Activated CD8-positive, alpha-beta T cell treated with anti-CD3 and anti-CD28 coated beads, Interleukin-2, amount 10 ng/mL, durations not matched to agents 7 days and 5 days (primary cell): ENCODE measurements around the gene PRELID2. TPM values are rescaled to one million over a fixed set of nuclear protein-coding genes. Genes with fewer than 3 reads are reported as not detected.

ENCODE experiments used
- ATAC-seq: fragments of 150-1000 bp; cut with Tn5 transposase; one replicate; pipeline ENCODE4 v1.10.0; 2021; ENCODE audit warnings: moderate library complexity
- CTCF ChIA-PET: fragments of 350-600 bp; sonication (Branson Sonifier 250); formaldehyde crosslinking; loops from one replicate; lab custom pipeline; 2021; ENCODE audit warnings: antibody characterized with exemption; lab: Charles Lee
- POLR2A ChIA-PET: fragments of 350-600 bp; sonication (Branson Sonifier 250); formaldehyde crosslinking; loops from one replicate; lab custom pipeline; 2021; ENCODE audit warnings: antibody characterized with exemption; lab: Charles Lee
- DNase-seq: peaks from one replicate; pipeline ENCODE4 v3.0.0-alpha.2; 2020
- H3K27ac Mint-ChIP-seq: one replicate; pipeline ENCODE4 v1.8.0; 2021; ENCODE audit warnings: mild to moderate bottlenecking, mixed read lengths
- H3K27me3 Mint-ChIP-seq: one replicate; pipeline ENCODE4 v1.8.0; 2021; ENCODE audit warnings: low read depth, mixed read lengths
- H3K36me3 Mint-ChIP-seq: one replicate; pipeline ENCODE4 v1.8.0; 2021; ENCODE audit warnings: low read depth, mixed read lengths
- H3K4me1 Mint-ChIP-seq: one replicate; pipeline ENCODE4 v1.8.0; 2021; ENCODE audit warnings: low read depth, mixed read lengths
- H3K4me3 Mint-ChIP-seq: one replicate; pipeline ENCODE4 v1.8.0; 2021; ENCODE audit warnings: mild to moderate bottlenecking, mixed read lengths
- H3K9me3 Mint-ChIP-seq: one replicate; pipeline ENCODE4 v1.8.0; 2022; ENCODE audit warnings: mixed read lengths; ENCODE audit not compliant: insufficient read depth
- total RNA-seq, 2 experiments: library from RNA; stranded (reverse); gene quantifications; one replicate each; pipeline ENCODE4 v1.2.3, GENCODE V29; 2021

The PRELID2 gene
- total RNA-seq, 2 experiments from 2014 or later: 1.2 to 1.5 TPM

GRCh38 chr5:145835848-145836239 is 702 bp upstream of the PRELID2 start:
- ATAC-seq: no peak
- peak overlapping the region; percentile 58 for H3K4me3 Mint-ChIP-seq

GRCh38 chr5:145834554-145834916 is 607 bp downstream of the PRELID2 start:
- Mint-ChIP-seq H3K4me1 (peaks cover 10% of the 10 kb centered on the region), H3K27me3 (peaks cover 18% of the 10 kb centered on the region), H3K9me3 (no peaks in the 10 kb centered on the region), H3K4me3 (peak overlapping the region; percentile 51), H3K36me3 (no peaks in the 10 kb centered on the region), H3K27ac (no peak overlapping the region)
- ATAC-seq (no peak), DNase-seq (no peak)
- CTCF ChIA-PET: interaction anchor here (0.9 to 2.0 kb wide), 2 partner anchors 8 to 9 kb away, joined by 3 to 7 read pairs; no protein-coding TSS in a partner anchor
- POLR2A ChIA-PET: no interaction called here

More at GRCh38 chr5:145835848-145836239, 702 bp upstream of the PRELID2 start:
- ChIA-PET POLR2A (no interaction called here), CTCF (no interaction called here)
- Mint-ChIP-seq H3K36me3 (no peaks in the 10 kb centered on the region), H3K27me3 (peaks cover 19% of the 10 kb centered on the region), H3K4me1 (peaks cover 5% of the 10 kb centered on the region), H3K27ac (no peak overlapping the region), H3K9me3 (no peaks in the 10 kb centered on the region)
- no peak for DNase-seq

GRCh38 chr5:145833631-145834200 is 1.4 kb downstream of the PRELID2 start:
- ChIA-PET POLR2A (no interaction called here), CTCF (interaction anchor here (0.9 to 2.0 kb wide), 2 partner anchors 7 to 9 kb away, joined by 3 to 7 read pairs; no protein-coding TSS in a partner anchor)
- H3K4me3 Mint-ChIP-seq: no peak overlapping the region

GRCh38 chr5:145830594-145830993 is 4.5 kb downstream of the PRELID2 start:
- no peak overlapping the region for H3K4me3 Mint-ChIP-seq
- peaks cover 7% of the 10 kb centered on the region for H3K4me1 Mint-ChIP-seq
- H3K27me3 Mint-ChIP-seq: peaks cover 17% of the 10 kb centered on the region
- DNase-seq: no peak
- ATAC-seq: no peak
- H3K36me3 Mint-ChIP-seq: no peaks in the 10 kb centered on the region
- H3K27ac Mint-ChIP-seq: no peak overlapping the region
- POLR2A ChIA-PET: no interaction called here
- H3K9me3 Mint-ChIP-seq: no peaks in the 10 kb centered on the region
- CTCF ChIA-PET: no interaction called here

More at GRCh38 chr5:145833631-145834200, 1.4 kb downstream of the PRELID2 start:
- H3K27me3 Mint-ChIP-seq: peaks cover 19% of the 10 kb centered on the region
- no peak overlapping the region for H3K27ac Mint-ChIP-seq
- H3K4me1 Mint-ChIP-seq: peaks cover 10% of the 10 kb centered on the region
- ATAC-seq (no peak), DNase-seq (no peak)
- H3K9me3 Mint-ChIP-seq: no peaks in the 10 kb centered on the region
- H3K36me3 Mint-ChIP-seq: no peaks in the 10 kb centered on the region

- ChIA-PET CTCF (no interaction called here), POLR2A (no interaction called here)
- Mint-ChIP-seq H3K36me3 (no peaks in the 10 kb centered on the region), H3K4me3 (no peak overlapping the region), H3K27ac (no peak overlapping the region), H3K4me1 (peaks cover 5% of the 10 kb centered on the region), H3K9me3 (no peaks in the 10 kb centered on the region), H3K27me3 (peaks cover 17% of the 10 kb centered on the region)
- DNase-seq (no peak), ATAC-seq (no peak)
These were observed 5.3 kb downstream of the PRELID2 start for GRCh38 chr5:145829708-145830361.

- no peaks in the 10 kb centered on the region for H3K9me3 Mint-ChIP-seq
- ChIA-PET CTCF (interaction anchor here (0.6 to 3.4 kb wide), 9 partner anchors 7 to 1623 kb away, joined by 3 to 28 read pairs (median 6); partner anchors contain the start of gene PRELID2), POLR2A (interaction anchor here (0.6 kb wide), 1 partner anchor 122 kb away, joined by 3 read pairs; no protein-coding TSS in a partner anchor)
- no peak for ATAC-seq
- H3K4me3 Mint-ChIP-seq: no peak overlapping the region
- H3K36me3 Mint-ChIP-seq: no peaks in the 10 kb centered on the region
- DNase-seq: no peak
- no peak overlapping the region for H3K27ac Mint-ChIP-seq
- H3K27me3 Mint-ChIP-seq: peaks cover 4% of the 10 kb centered on the region
- peaks cover 9% of the 10 kb centered on the region for H3K4me1 Mint-ChIP-seq
These were observed 8.1 kb downstream of the PRELID2 start for GRCh38 chr5:145826895-145827674.

GRCh38 chr5:145825751-145826180 is 9.4 kb downstream of the PRELID2 start:
- DNase-seq: no peak
- POLR2A ChIA-PET: no interaction called here
- peak; percentile 61 for ATAC-seq
- Mint-ChIP-seq H3K27ac (no peak overlapping the region), H3K4me1 (peaks cover 9% of the 10 kb centered on the region), H3K9me3 (no peaks in the 10 kb centered on the region), H3K36me3 (no peaks in the 10 kb centered on the region), H3K27me3 (peaks cover 4% of the 10 kb centered on the region), H3K4me3 (no peak overlapping the region)
- CTCF ChIA-PET: interaction anchor here (0.7 to 3.4 kb wide), 26 partner anchors 9 to 1627 kb away, joined by 3 to 28 read pairs (median 3); partner anchors contain the start of genes PRELID2 and SH3RF2

GRCh38 chr5:145824040-145824439 is 11.1 kb downstream of the PRELID2 start:
- ATAC-seq: no peak
- POLR2A ChIA-PET: no interaction called here
- H3K27me3 Mint-ChIP-seq: no peaks in the 10 kb centered on the region

GRCh38 chr5:145818604-145819003 is 16.5 kb downstream of the PRELID2 start:
- H3K4me3 Mint-ChIP-seq: no peak overlapping the region
- ATAC-seq: no peak
- ChIA-PET CTCF (no interaction called here), POLR2A (no interaction called here)
- H3K27ac Mint-ChIP-seq: no peak overlapping the region
- H3K36me3 Mint-ChIP-seq: no peaks in the 10 kb centered on the region
- no peak for DNase-seq
- no peaks in the 10 kb centered on the region for H3K9me3 Mint-ChIP-seq
- H3K4me1 Mint-ChIP-seq: no peaks in the 10 kb centered on the region
- H3K27me3 Mint-ChIP-seq: no peaks in the 10 kb centered on the region

More at GRCh38 chr5:145824040-145824439, 11.1 kb downstream of the PRELID2 start:
- H3K4me3 Mint-ChIP-seq: no peak overlapping the region
- H3K4me1 Mint-ChIP-seq: peaks cover 4% of the 10 kb centered on the region
- H3K36me3 Mint-ChIP-seq: no peaks in the 10 kb centered on the region
- no peaks in the 10 kb centered on the region for H3K9me3 Mint-ChIP-seq
- CTCF ChIA-PET: interaction anchor here (1.4 kb wide), 1 partner anchor 142 kb away, joined by 4 read pairs; no protein-coding TSS in a partner anchor
- H3K27ac Mint-ChIP-seq: no peak overlapping the region
- no peak for DNase-seq

GRCh38 chr5:145812877-145813276 is 22.3 kb downstream of the PRELID2 start:
- Mint-ChIP-seq H3K27me3 (no peaks in the 10 kb centered on the region), H3K36me3 (no peaks in the 10 kb centered on the region), H3K27ac (no peak overlapping the region), H3K4me1 (no peaks in the 10 kb centered on the region), H3K4me3 (no peak overlapping the region), H3K9me3 (no peaks in the 10 kb centered on the region)
- ChIA-PET CTCF (interaction anchor here (0.7 to 1.2 kb wide), 2 partner anchors 12 to 116 kb away, joined by 3 read pairs; no protein-coding TSS in a partner anchor), POLR2A (no interaction called here)
- DNase-seq (no peak), ATAC-seq (no peak)

- no peaks in the 10 kb centered on the region for H3K4me1 Mint-ChIP-seq
- no peak overlapping the region for H3K4me3 Mint-ChIP-seq
- DNase-seq (no peak), ATAC-seq (no peak)
- no peaks in the 10 kb centered on the region for H3K9me3 Mint-ChIP-seq
- H3K36me3 Mint-ChIP-seq: no peaks in the 10 kb centered on the region
- H3K27ac Mint-ChIP-seq: no peak overlapping the region
- no peaks in the 10 kb centered on the region for H3K27me3 Mint-ChIP-seq
- ChIA-PET CTCF (no interaction called here), POLR2A (no interaction called here)
These were observed 23.1 kb downstream of the PRELID2 start for GRCh38 chr5:145811834-145812625.
